B cell (primary cell): ENCODE data around the gene ERI3.
A peak's percentile ranks its signal among the peaks of the same experiment; 100 is the strongest.

Source experiments
- CTCF ChIP-seq: fragments of 200-600 bp; IDR thresholded peaks from one replicate; pipeline ENCODE4 v1.8.0; 2022; ENCODE audit warnings: antibody characterized with exemption, mild to moderate bottlenecking
- EZH2 ChIP-seq: IDR thresholded peaks from 2 replicates; pipeline ENCODE4 v1.6.1; 2012; ENCODE audit warnings: borderline replicate concordance, low read depth, mild to moderate bottlenecking, moderate library complexity, low read length; ENCODE audit not compliant: insufficient read depth, poor library complexity, severe bottlenecking

GRCh38 chr1:44237721-44238457 lies 117.2 kb downstream of the ERI3 start:
- peak; percentile 65 for TF ChIP-seq CTCF
- no peak for TF ChIP-seq EZH2
